DMS 273 (cell line): Measurements from ENCODE around the gene VOPP1.

Experiments used
- DNase-seq: peaks from one replicate; lab custom pipeline; 2025; ENCODE audit not compliant: unreplicated experiment; lab: John Stamatoyannopoulos, UW

Gene VOPP1

GRCh38 chr7:55533050-55533728, 39.1 kb downstream of the VOPP1 start:
- DNase-seq: peak; percentile 58

- peak; percentile 25 for DNase-seq
These were observed 40.0 kb downstream of the VOPP1 start for GRCh38 chr7:55532150-55532917.

GRCh38 chr7:55531536-55531935, 40.8 kb downstream of the VOPP1 start:
- no peak for DNase-seq

GRCh38 chr7:55527307-55527706, 45.0 kb downstream of the VOPP1 start:
- peak; percentile 62 for DNase-seq

GRCh38 chr7:55526770-55527169, 45.5 kb downstream of the VOPP1 start:
- peak; percentile 70 for DNase-seq

GRCh38 chr7:55526329-55526728, 46.0 kb downstream of the VOPP1 start:
- DNase-seq: no peak

- no peak for DNase-seq
These were observed 47.6 kb downstream of the VOPP1 start for GRCh38 chr7:55524558-55525310.

GRCh38 chr7:55523366-55523765, 48.9 kb downstream of the VOPP1 start:
- no peak for DNase-seq

GRCh38 chr7:55521917-55522902, 50.1 kb downstream of the VOPP1 start:
- DNase-seq: no peak

GRCh38 chr7:55521512-55521911, 50.8 kb downstream of the VOPP1 start:
- DNase-seq: no peak

GRCh38 chr7:55520426-55521140, 51.7 kb downstream of the VOPP1 start:
- DNase-seq: no peak

GRCh38 chr7:55518836-55519235, 53.5 kb downstream of the VOPP1 start:
- DNase-seq: no peak

- no peak for DNase-seq
These were observed 54.2 kb downstream of the VOPP1 start for GRCh38 chr7:55517936-55518689.

- no peak for DNase-seq
These were observed 55.1 kb downstream of the VOPP1 start for GRCh38 chr7:55517191-55517633.

- no peak for DNase-seq
These were observed 55.9 kb downstream of the VOPP1 start for GRCh38 chr7:55516409-55516808.

- DNase-seq: no peak
These were observed 56.6 kb downstream of the VOPP1 start for GRCh38 chr7:55515569-55516279.

- no peak for DNase-seq
These were observed 57.6 kb downstream of the VOPP1 start for GRCh38 chr7:55514546-55515265.

GRCh38 chr7:55513868-55514267, 58.4 kb downstream of the VOPP1 start:
- DNase-seq: no peak
